NT2/D1 (cell line): ENCODE results near the gene TSKS.

ENCODE experiments used
- DNase-seq: peaks from one replicate; pipeline ENCODE4 v3.0.0-alpha.2; 2011; ENCODE audit warnings: low read depth, low spot score
- H3K27me3 ChIP-seq: 2 replicates; pipeline ENCODE4 v1.6.0; 2011; ENCODE audit warnings: mild to moderate bottlenecking; ENCODE audit not compliant: insufficient read length, insufficient read depth
- H3K36me3 ChIP-seq: 2 replicates; pipeline ENCODE4 v1.6.1; 2011; ENCODE audit warnings: mild to moderate bottlenecking, low read length, mixed read lengths; ENCODE audit not compliant: insufficient read depth, insufficient read length
- H3K4me1 ChIP-seq: 2 replicates; pipeline ENCODE4 v1.5.1; 2011; ENCODE audit not compliant: insufficient read depth, insufficient read length
- H3K4me3 ChIP-seq: 2 replicates; pipeline ENCODE4 v1.5.1; 2011; ENCODE audit warnings: low read depth; ENCODE audit not compliant: insufficient read length
- H3K9ac ChIP-seq: 2 replicates; pipeline ENCODE4 v1.6.0; 2011; ENCODE audit warnings: low read depth; ENCODE audit not compliant: insufficient read length
- H3K9me3 ChIP-seq: 2 replicates; pipeline ENCODE4 v1.5.1; 2011; ENCODE audit warnings: mild to moderate bottlenecking, low read length; ENCODE audit not compliant: insufficient read depth
- SUZ12 ChIP-seq: IDR thresholded peaks from 2 replicates; pipeline ENCODE4 v1.6.1; 2011; ENCODE audit not compliant: insufficient read length, insufficient read depth; ENCODE audit errors: extremely low read depth
- YY1 ChIP-seq: IDR thresholded peaks from 2 replicates; pipeline ENCODE4 v1.6.1; 2011; ENCODE audit not compliant: insufficient read length, insufficient read depth
- ZNF274 ChIP-seq: IDR thresholded peaks from 2 replicates; pipeline ENCODE4 v1.6.1; 2011; ENCODE audit warnings: mild to moderate bottlenecking, low read depth, low read length

The TSKS gene

GRCh38 chr19:49749771-49750170 is 13.3 kb downstream of the TSKS start:
- no peak overlapping the region for H3K4me3 ChIP-seq
- no peaks in the 10 kb centered on the region for H3K4me1 ChIP-seq
- TF ChIP-seq ZNF274, result no peak
- no peak for TF ChIP-seq SUZ12
- TF ChIP-seq YY1, result no peak
- H3K9ac ChIP-seq, result no peak overlapping the region
- H3K9me3 ChIP-seq, result peaks cover 7% of the 10 kb centered on the region; the same call in 1 of the 2 replicates
- DNase-seq, result no peak
- H3K27me3 ChIP-seq, result no peaks in the 10 kb centered on the region
- H3K36me3 ChIP-seq, result no peaks in the 10 kb centered on the region

GRCh38 chr19:49749055-49749716 is 13.9 kb downstream of the TSKS start:
- DNase-seq, result no peak
- no peak for TF ChIP-seq ZNF274
- no peak for TF ChIP-seq SUZ12
- no peak for TF ChIP-seq YY1
- no peak overlapping the region for H3K9ac ChIP-seq
- H3K4me3 ChIP-seq, result no peak overlapping the region
- H3K36me3 ChIP-seq, result no peaks in the 10 kb centered on the region
- H3K27me3 ChIP-seq, result no peaks in the 10 kb centered on the region
- no peaks in the 10 kb centered on the region for H3K4me1 ChIP-seq
- peaks cover 7% of the 10 kb centered on the region; the same call in 1 of the 2 replicates for H3K9me3 ChIP-seq

GRCh38 chr19:49746206-49746958 is 16.7 kb downstream of the TSKS start:
- peak; percentile 93 for DNase-seq
- TF ChIP-seq ZNF274 (no peak), SUZ12 (no peak), YY1 (no peak)
- peaks cover 7% of the 10 kb centered on the region; the same call in 1 of the 2 replicates for H3K9me3 ChIP-seq
- no peaks in the 10 kb centered on the region for H3K36me3 ChIP-seq
- H3K9ac ChIP-seq, result peak overlapping the region; percentile 26
- no peak overlapping the region for H3K4me3 ChIP-seq
- no peaks in the 10 kb centered on the region for H3K27me3 ChIP-seq
- H3K4me1 ChIP-seq, result peaks cover 3% of the 10 kb centered on the region

- H3K9ac ChIP-seq, result no peak overlapping the region
These were observed 18.1 kb downstream of the TSKS start for GRCh38 chr19:49744946-49745381.

GRCh38 chr19:49741210-49741844 is 21.8 kb downstream of the TSKS start:
- no peaks in the 10 kb centered on the region for H3K27me3 ChIP-seq
- H3K4me1 ChIP-seq, result peaks cover 3% of the 10 kb centered on the region
- TF ChIP-seq YY1 (no peak), ZNF274 (no peak), SUZ12 (no peak)
- no peak overlapping the region for H3K4me3 ChIP-seq
- no peak for DNase-seq
- no peaks in the 10 kb centered on the region for H3K36me3 ChIP-seq
- H3K9me3 ChIP-seq, result peaks cover 7% of the 10 kb centered on the region; the same call in 1 of the 2 replicates
- no peak overlapping the region for H3K9ac ChIP-seq

More at GRCh38 chr19:49744946-49745381, 18.1 kb downstream of the TSKS start:
- Histone ChIP-seq H3K36me3 (no peaks in the 10 kb centered on the region), H3K27me3 (no peaks in the 10 kb centered on the region), H3K4me3 (no peak overlapping the region), H3K4me1 (peaks cover 3% of the 10 kb centered on the region), H3K9me3 (peaks cover 7% of the 10 kb centered on the region; the same call in 1 of the 2 replicates)
- DNase-seq, result no peak
- no peak for TF ChIP-seq SUZ12
- no peak for TF ChIP-seq ZNF274
- TF ChIP-seq YY1, result no peak

- DNase-seq, result no peak
- peaks cover 3% of the 10 kb centered on the region for H3K4me1 ChIP-seq
- H3K9ac ChIP-seq, result no peak overlapping the region
- no peaks in the 10 kb centered on the region for H3K36me3 ChIP-seq
- TF ChIP-seq YY1 (no peak), ZNF274 (no peak), SUZ12 (no peak)
- H3K27me3 ChIP-seq, result no peaks in the 10 kb centered on the region
- H3K4me3 ChIP-seq, result no peak overlapping the region
- H3K9me3 ChIP-seq, result peaks cover under 1% of the 10 kb centered on the region; the same call in 1 of the 2 replicates
These were observed 23.2 kb downstream of the TSKS start for GRCh38 chr19:49739933-49740332.

GRCh38 chr19:49739098-49739497 is 24.0 kb downstream of the TSKS start:
- no peaks in the 10 kb centered on the region for H3K9me3 ChIP-seq
- H3K27me3 ChIP-seq, result no peaks in the 10 kb centered on the region
- H3K36me3 ChIP-seq, result no peaks in the 10 kb centered on the region
- DNase-seq, result no peak
- H3K4me1 ChIP-seq, result peaks cover 4% of the 10 kb centered on the region
- H3K9ac ChIP-seq, result no peak overlapping the region
- TF ChIP-seq SUZ12, result no peak
- TF ChIP-seq ZNF274, result no peak
- no peak for TF ChIP-seq YY1
- H3K4me3 ChIP-seq, result no peak overlapping the region
